Measurements from ENCODE around the gene MYO5B.

MYO5B gene

DNA sequence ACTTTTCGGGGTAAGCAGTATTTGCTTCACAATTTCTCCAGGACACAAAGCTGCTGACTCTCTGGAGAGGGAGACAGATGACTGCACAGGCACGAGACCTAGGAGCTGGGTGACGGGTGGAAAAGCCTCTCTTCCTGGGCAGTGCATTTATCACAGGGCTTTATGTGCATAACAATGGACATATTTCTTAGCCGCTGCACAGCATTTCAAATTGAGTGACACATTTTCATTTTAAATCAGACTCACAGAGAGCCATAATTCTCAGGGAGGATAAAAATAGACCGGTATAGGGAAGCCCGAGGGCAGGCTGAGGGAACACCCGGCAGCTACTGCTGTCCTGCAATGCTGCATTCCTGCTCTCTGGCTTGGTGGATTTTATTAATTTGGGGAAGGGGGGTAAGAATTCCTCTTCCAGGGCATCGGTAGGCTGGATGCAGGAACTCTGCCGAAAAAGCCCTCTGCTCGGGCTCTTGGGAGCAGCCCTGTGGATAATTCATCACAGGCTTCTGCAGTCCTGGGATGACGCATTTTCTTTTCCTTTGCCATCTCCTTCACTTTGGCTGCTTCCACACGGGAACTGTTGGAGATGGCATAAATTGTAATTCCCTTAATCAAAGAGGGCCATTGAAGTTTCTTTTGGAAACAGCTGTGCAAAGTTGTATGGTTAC is 273.5 kb downstream of the MYO5B start:
- Histone ChIP-seq H3K9me3 (ENCODE audit: control insufficient read depth, insufficient read depth, low read length) (no peaks in the 10 kb centered on the region), H3K36me3 (ENCODE audit: control insufficient read depth, insufficient read depth, low read length) (peaks cover 3% of the 10 kb centered on the region), H3K4me3 (ENCODE audit: low read depth, low read length) (no peak overlapping the region), H3K4me1 (ENCODE audit: control insufficient read depth, insufficient read depth, low read length) (no peaks in the 10 kb centered on the region), H3K9ac (ENCODE audit: low read depth, low read length) (no peak overlapping the region), H3K27me3 (ENCODE audit: control insufficient read depth, insufficient read depth, low read length) (no peaks in the 10 kb centered on the region)

DNA sequence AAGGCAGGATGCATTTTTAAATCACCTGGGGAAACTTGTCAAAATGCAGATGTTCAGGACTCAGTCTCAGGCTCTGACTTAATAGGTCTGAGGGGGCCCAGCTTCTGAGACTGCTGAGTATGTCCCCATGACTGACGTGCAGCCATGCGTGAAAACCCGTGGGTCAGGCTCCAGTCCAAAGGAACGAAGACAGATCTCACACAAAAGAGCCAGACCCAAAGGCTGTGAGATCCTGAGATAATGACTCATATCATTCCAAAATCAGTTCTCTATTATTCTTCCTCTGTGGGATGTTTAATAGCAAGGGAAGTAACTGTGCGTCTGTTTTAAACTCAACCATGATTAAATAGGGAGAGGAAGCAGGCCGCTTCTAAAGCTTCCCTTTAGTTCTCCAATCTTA is 274.2 kb downstream of the MYO5B start:
- no peak overlapping the region for H3K4me3 ChIP-seq (ENCODE audit: low read depth, low read length)
- H3K9me3 ChIP-seq (ENCODE audit: control insufficient read depth, insufficient read depth, low read length): no peaks in the 10 kb centered on the region
- H3K36me3 ChIP-seq (ENCODE audit: control insufficient read depth, insufficient read depth, low read length): peaks cover 3% of the 10 kb centered on the region
- H3K9ac ChIP-seq (ENCODE audit: low read depth, low read length): no peak overlapping the region
- H3K27me3 ChIP-seq (ENCODE audit: control insufficient read depth, insufficient read depth, low read length): no peaks in the 10 kb centered on the region
- H3K4me1 ChIP-seq (ENCODE audit: control insufficient read depth, insufficient read depth, low read length): no peaks in the 10 kb centered on the region

DNA sequence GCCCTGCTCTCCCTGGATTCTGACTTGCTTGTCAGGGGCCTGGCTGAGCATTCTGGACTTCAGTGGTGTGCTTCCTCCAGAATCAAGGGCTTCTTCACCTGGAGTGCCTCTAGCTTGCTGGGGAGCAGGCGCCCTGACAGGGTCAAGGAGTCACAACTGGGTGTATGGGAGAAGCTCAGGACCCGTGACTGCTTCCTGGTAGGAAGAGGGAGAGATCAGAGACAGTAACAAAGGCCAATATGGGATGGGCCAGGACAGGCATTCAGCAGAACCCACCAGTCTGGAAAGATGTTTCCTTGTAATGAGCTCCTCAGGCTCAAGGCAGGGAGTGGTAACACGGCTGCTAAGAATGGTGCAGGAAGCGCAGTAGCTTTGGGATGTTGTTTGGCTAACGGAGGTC is 277.2 kb downstream of the MYO5B start:
- Histone ChIP-seq H3K27me3 (ENCODE audit: control insufficient read depth, insufficient read depth, low read length) (no peaks in the 10 kb centered on the region), H3K9ac (ENCODE audit: low read depth, low read length) (no peak overlapping the region), H3K4me1 (ENCODE audit: control insufficient read depth, insufficient read depth, low read length) (no peaks in the 10 kb centered on the region), H3K36me3 (ENCODE audit: control insufficient read depth, insufficient read depth, low read length) (peaks cover 3% of the 10 kb centered on the region), H3K4me3 (ENCODE audit: low read depth, low read length) (no peak overlapping the region), H3K9me3 (ENCODE audit: control insufficient read depth, insufficient read depth, low read length) (no peaks in the 10 kb centered on the region)

GRCh38 chr18:49915352-49915751 is 279.6 kb downstream of the MYO5B start:
- no peaks in the 10 kb centered on the region for H3K27me3 ChIP-seq (ENCODE audit: control insufficient read depth, insufficient read depth, low read length)
- no peak overlapping the region for H3K9ac ChIP-seq (ENCODE audit: low read depth, low read length)
- no peaks in the 10 kb centered on the region for H3K4me1 ChIP-seq (ENCODE audit: control insufficient read depth, insufficient read depth, low read length)
- H3K36me3 ChIP-seq (ENCODE audit: control insufficient read depth, insufficient read depth, low read length): peaks cover 3% of the 10 kb centered on the region
- H3K9me3 ChIP-seq (ENCODE audit: control insufficient read depth, insufficient read depth, low read length): no peaks in the 10 kb centered on the region
- no peak overlapping the region for H3K4me3 ChIP-seq (ENCODE audit: low read depth, low read length)

- H3K4me3 ChIP-seq (ENCODE audit: low read depth, low read length): no peak overlapping the region
- H3K36me3 ChIP-seq (ENCODE audit: control insufficient read depth, insufficient read depth, low read length): peaks cover 3% of the 10 kb centered on the region
- no peak overlapping the region for H3K9ac ChIP-seq (ENCODE audit: low read depth, low read length)
- H3K27me3 ChIP-seq (ENCODE audit: control insufficient read depth, insufficient read depth, low read length): no peaks in the 10 kb centered on the region
- no peaks in the 10 kb centered on the region for H3K4me1 ChIP-seq (ENCODE audit: control insufficient read depth, insufficient read depth, low read length)
- no peaks in the 10 kb centered on the region for H3K9me3 ChIP-seq (ENCODE audit: control insufficient read depth, insufficient read depth, low read length)
Measured at GRCh38 chr18:49913221-49913620, 281.7 kb downstream of the MYO5B start.

GRCh38 chr18:49911427-49911826 is 283.5 kb downstream of the MYO5B start:
- no peaks in the 10 kb centered on the region for H3K9me3 ChIP-seq (ENCODE audit: control insufficient read depth, insufficient read depth, low read length)
- H3K4me3 ChIP-seq (ENCODE audit: low read depth, low read length): no peak overlapping the region
- no peaks in the 10 kb centered on the region for H3K4me1 ChIP-seq (ENCODE audit: control insufficient read depth, insufficient read depth, low read length)
- no peaks in the 10 kb centered on the region for H3K36me3 ChIP-seq (ENCODE audit: control insufficient read depth, insufficient read depth, low read length)
- H3K27me3 ChIP-seq (ENCODE audit: control insufficient read depth, insufficient read depth, low read length): no peaks in the 10 kb centered on the region
- H3K9ac ChIP-seq (ENCODE audit: low read depth, low read length): no peak overlapping the region

DNA sequence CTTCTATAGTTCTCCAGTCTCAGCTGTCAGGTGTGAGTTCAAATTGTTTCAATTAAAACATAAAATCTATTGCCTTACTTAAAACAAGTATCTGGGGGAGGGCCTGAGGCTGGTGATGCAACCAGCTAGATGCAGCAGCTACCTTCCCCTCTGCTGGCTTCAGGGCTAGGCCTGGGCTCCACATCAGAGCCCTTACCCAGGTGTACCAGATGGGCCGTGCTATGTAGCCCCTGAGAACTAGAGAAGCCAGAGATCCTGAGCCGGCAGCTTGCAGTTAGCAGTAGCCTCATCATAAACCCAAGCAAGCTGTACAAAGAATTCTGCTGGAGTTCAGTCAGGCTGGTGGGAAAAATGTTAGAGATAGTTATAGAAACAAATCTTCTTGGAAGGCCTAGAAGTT is 284.0 kb downstream of the MYO5B start:
- Histone ChIP-seq H3K4me1 (ENCODE audit: control insufficient read depth, insufficient read depth, low read length) (no peaks in the 10 kb centered on the region), H3K9me3 (ENCODE audit: control insufficient read depth, insufficient read depth, low read length) (no peaks in the 10 kb centered on the region), H3K9ac (ENCODE audit: low read depth, low read length) (no peak overlapping the region), H3K4me3 (ENCODE audit: low read depth, low read length) (no peak overlapping the region), H3K36me3 (ENCODE audit: control insufficient read depth, insufficient read depth, low read length) (peaks cover 1% of the 10 kb centered on the region), H3K27me3 (ENCODE audit: control insufficient read depth, insufficient read depth, low read length) (no peaks in the 10 kb centered on the region)

GRCh38 chr18:49910019-49910418 is 284.9 kb downstream of the MYO5B start:
- no peaks in the 10 kb centered on the region for H3K27me3 ChIP-seq (ENCODE audit: control insufficient read depth, insufficient read depth, low read length)
- H3K36me3 ChIP-seq (ENCODE audit: control insufficient read depth, insufficient read depth, low read length): peaks cover 3% of the 10 kb centered on the region
- H3K4me3 ChIP-seq (ENCODE audit: low read depth, low read length): no peak overlapping the region
- no peak overlapping the region for H3K9ac ChIP-seq (ENCODE audit: low read depth, low read length)
- no peaks in the 10 kb centered on the region for H3K4me1 ChIP-seq (ENCODE audit: control insufficient read depth, insufficient read depth, low read length)
- no peaks in the 10 kb centered on the region for H3K9me3 ChIP-seq (ENCODE audit: control insufficient read depth, insufficient read depth, low read length)

GRCh38 chr18:49907346-49907929 is 287.5 kb downstream of the MYO5B start:
- Histone ChIP-seq H3K9ac (ENCODE audit: low read depth, low read length) (no peak overlapping the region), H3K36me3 (ENCODE audit: control insufficient read depth, insufficient read depth, low read length) (peaks cover 3% of the 10 kb centered on the region), H3K4me1 (ENCODE audit: control insufficient read depth, insufficient read depth, low read length) (no peaks in the 10 kb centered on the region), H3K4me3 (ENCODE audit: low read depth, low read length) (no peak overlapping the region), H3K27me3 (ENCODE audit: control insufficient read depth, insufficient read depth, low read length) (no peaks in the 10 kb centered on the region), H3K9me3 (ENCODE audit: control insufficient read depth, insufficient read depth, low read length) (no peaks in the 10 kb centered on the region)

DNA sequence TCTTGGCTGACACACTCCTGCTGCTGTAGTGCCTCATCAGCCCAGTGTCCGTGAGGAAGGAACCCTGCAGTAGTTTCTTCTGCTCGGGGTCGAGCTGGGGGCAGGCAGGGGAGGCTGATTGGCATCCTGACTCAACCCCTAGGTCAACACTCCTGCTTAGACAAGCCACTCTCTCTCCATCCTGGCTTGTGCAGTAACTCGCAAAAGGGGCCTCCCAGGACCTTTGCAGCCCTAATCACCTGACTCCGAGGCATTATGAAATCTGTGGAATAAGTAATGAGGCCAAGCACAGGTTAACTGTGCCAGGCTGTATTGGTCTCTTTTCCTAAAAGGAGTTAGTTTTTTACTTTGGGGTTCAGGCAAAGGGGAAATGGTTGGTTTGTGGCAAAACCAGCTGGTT is 289.2 kb downstream of the MYO5B start:
- peaks cover 3% of the 10 kb centered on the region for H3K36me3 ChIP-seq (ENCODE audit: control insufficient read depth, insufficient read depth, low read length)
- H3K9me3 ChIP-seq (ENCODE audit: control insufficient read depth, insufficient read depth, low read length): no peaks in the 10 kb centered on the region
- H3K4me1 ChIP-seq (ENCODE audit: control insufficient read depth, insufficient read depth, low read length): no peaks in the 10 kb centered on the region
- no peaks in the 10 kb centered on the region for H3K27me3 ChIP-seq (ENCODE audit: control insufficient read depth, insufficient read depth, low read length)
- no peak overlapping the region for H3K4me3 ChIP-seq (ENCODE audit: low read depth, low read length)
- no peak overlapping the region for H3K9ac ChIP-seq (ENCODE audit: low read depth, low read length)

DNA sequence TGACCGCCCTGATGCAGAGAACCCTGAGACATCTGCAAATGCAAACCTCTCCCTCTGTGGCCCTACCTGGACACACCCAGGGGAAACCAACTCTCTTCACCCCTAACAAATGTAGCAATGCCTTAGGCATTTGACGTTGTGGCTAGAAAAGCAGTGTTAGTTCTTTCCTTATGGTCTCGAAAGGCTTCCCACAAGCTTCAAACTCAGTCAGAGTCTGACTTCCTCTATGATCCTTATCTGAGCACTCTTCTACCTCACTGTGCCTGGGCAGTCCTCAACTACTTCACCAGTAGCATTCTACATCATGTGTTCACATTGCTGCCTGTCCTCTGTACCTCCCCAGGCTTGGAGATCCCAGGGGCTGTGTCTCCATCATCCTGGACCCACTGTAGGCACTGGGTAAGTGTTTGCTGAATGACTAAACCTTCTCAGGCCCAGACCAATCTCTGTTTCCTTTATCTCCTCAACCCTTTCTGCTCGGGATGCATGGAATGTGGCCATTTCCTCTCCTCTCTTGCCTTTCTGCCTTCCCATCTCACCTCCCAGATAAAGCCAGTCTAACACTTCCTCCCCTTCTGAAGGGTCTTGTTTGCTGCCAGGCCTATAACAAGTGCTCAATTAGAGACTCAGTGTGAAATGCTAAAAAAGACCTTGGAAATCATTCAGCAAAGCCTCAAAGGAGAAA is 289.9 kb downstream of the MYO5B start:
- Histone ChIP-seq H3K9ac (ENCODE audit: low read depth, low read length) (no peak overlapping the region), H3K27me3 (ENCODE audit: control insufficient read depth, insufficient read depth, low read length) (no peaks in the 10 kb centered on the region), H3K4me3 (ENCODE audit: low read depth, low read length) (no peak overlapping the region), H3K9me3 (ENCODE audit: control insufficient read depth, insufficient read depth, low read length) (no peaks in the 10 kb centered on the region), H3K36me3 (ENCODE audit: control insufficient read depth, insufficient read depth, low read length) (peaks cover 3% of the 10 kb centered on the region), H3K4me1 (ENCODE audit: control insufficient read depth, insufficient read depth, low read length) (no peaks in the 10 kb centered on the region)

DNA sequence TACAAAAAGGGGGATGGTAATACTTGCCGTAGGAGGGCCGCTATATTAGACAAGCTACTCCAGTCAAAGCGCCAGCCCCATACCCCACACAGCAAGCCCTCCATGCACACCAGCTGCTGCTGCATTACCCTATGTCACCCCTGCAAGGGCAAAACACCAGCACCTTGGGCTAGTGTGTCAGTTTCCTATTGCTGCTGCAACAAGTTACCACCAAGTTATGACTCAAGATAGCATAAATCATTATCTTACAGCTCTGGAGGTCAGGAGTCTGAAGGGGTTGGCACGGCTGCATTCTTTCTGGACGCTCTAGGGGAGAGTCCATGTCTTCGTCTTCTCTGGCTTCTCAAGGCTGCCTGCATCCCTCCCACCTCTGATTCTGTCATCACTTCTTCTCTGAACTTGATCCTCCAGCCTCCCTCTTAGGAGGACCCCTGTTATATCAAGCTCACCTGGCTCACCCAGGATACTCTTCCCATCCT is 293.0 kb downstream of the MYO5B start:
- H3K4me1 ChIP-seq (ENCODE audit: control insufficient read depth, insufficient read depth, low read length): no peaks in the 10 kb centered on the region
- H3K36me3 ChIP-seq (ENCODE audit: control insufficient read depth, insufficient read depth, low read length): peaks cover 3% of the 10 kb centered on the region
- H3K9me3 ChIP-seq (ENCODE audit: control insufficient read depth, insufficient read depth, low read length): no peaks in the 10 kb centered on the region
- H3K9ac ChIP-seq (ENCODE audit: low read depth, low read length): no peak overlapping the region
- H3K27me3 ChIP-seq (ENCODE audit: control insufficient read depth, insufficient read depth, low read length): no peaks in the 10 kb centered on the region
- H3K4me3 ChIP-seq (ENCODE audit: low read depth, low read length): no peak overlapping the region

All from iPS-15b (cell line).